Erythroblast (primary cell): ENCODE data around the gene CHAF1A.

Experiments
- GATA1 ChIP-seq: IDR thresholded peaks from 2 replicates; pipeline ENCODE4 v1.6.1; 2011; ENCODE audit warnings: low read depth, mild to moderate bottlenecking, control low read depth, low read length, moderate library complexity
- POLR2A ChIP-seq: IDR thresholded peaks from 2 replicates; pipeline ENCODE4 v1.6.1; 2011; ENCODE audit warnings: mild to moderate bottlenecking, low read length

DNA sequence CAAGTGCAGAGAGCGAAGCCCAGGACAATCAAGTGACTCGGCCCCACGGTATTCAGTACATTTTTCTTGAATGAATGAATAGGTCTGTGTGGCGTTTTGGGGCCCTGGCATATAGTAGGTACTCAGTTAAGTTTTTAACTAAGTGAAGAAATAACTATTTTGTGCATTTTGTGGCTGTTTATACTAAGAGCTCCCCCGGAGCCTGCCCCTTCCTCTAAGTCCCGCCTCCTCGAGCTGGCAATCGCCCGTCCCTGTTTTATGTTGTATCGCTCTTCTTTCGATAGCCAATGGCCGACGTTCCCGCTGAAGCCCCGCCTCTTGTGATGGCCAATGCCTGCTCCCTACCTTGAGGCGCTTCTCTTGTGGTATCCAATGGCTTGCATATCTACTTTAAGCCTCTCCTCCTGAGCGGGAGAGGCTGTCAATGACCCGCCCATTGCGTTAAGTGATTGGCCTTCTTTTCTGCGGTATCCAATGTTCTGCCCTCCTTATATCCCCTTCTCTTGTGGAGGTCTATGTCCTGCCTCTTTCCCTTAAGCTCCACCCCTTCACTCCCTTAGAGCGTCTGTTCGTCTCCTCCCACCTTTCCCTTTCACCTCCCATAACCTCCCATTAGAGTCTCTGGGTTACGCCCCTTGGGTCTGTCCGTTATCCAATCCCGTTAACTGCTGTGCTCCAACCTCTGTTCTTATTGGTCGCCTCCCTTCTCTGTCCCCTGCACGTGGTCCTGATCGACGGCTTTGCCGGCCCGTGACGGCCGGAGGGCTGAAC, 69.1 kb downstream of the CHAF1A start:
- TF ChIP-seq POLR2A = peak; percentile 91
- TF ChIP-seq GATA1 = no peak
